ENCODE results near the gene CLIC6. TPM values are rescaled to one million over a fixed set of nuclear protein-coding genes. Genes with fewer than 3 reads are reported as not detected.

CLIC6 gene
- polyA plus RNA-seq, 3 donors: not detected

- Mint-ChIP-seq H3K4me3 (no peak overlapping the region), H3K4me1 (no peaks in the 10 kb centered on the region), H3K27ac (no peak overlapping the region), H3K27me3 (ENCODE audit: low read depth in 3 of 3) (peaks cover 5 to 16% (median 14%) of the 10 kb centered on the region in 3 donors), H3K36me3 (no peaks in the 10 kb centered on the region), H3K9me3 (peaks cover 2 to 9% (median 5%) of the 10 kb centered on the region in 7 donors)
- H3K27me3 ChIP-seq (ENCODE audit: control insufficient read depth in 2 of 2, insufficient read depth in 2 of 2, low read length in 2 of 2): peaks cover 3 to 6% of the 10 kb centered on the region in 2 donors
- no peaks in the 10 kb centered on the region for H4K20me1 ChIP-seq (ENCODE audit: insufficient read depth, low read length)
- no peak overlapping the region for H3K27ac ChIP-seq (ENCODE audit: low read depth in 1 of 2, low read length in 2 of 2)
- H3K4me3 ChIP-seq (replicated peaks in 1 of 3; ENCODE audit: low read depth in 2 of 3, low read length in 3 of 3): no peak overlapping the region
- no peak overlapping the region for H2AFZ ChIP-seq (ENCODE audit: insufficient read depth, low read depth, low read length, poor library complexity, severe bottlenecking)
- no peak overlapping the region for H3K9ac ChIP-seq (ENCODE audit: insufficient read depth, low read length, poor library complexity, severe bottlenecking)
- intact Hi-C loops (cut with micrococcal nuclease): loop anchor here in 1 of 2 donors (5.0 kb wide), 1 partner anchor 1152 kb away; no protein-coding TSS in a partner anchor
- no peaks in the 10 kb centered on the region for H3K9me3 ChIP-seq (replicated peaks in 1 of 2; ENCODE audit: control insufficient read depth in 1 of 2, insufficient read depth in 1 of 2, low read length in 2 of 2)
- TF ChIP-seq CTCF (IDR thresholded peaks at IDR 0.05): no peak
- H3K4me2 ChIP-seq (replicated peaks; ENCODE audit: extremely low read depth, low read length, poor library complexity, severe bottlenecking): no peak overlapping the region
- no peaks in the 10 kb centered on the region for H3K36me3 ChIP-seq (replicated peaks in 1 of 2; ENCODE audit: control insufficient read depth in 1 of 2, insufficient read depth in 2 of 2, low read length in 2 of 2)
- no CpG with 5 or more reads among the region's 2 CpGs for WGBS (ENCODE audit: insufficient coverage)
- no peak for DNase-seq
- H3K4me1 ChIP-seq (ENCODE audit: control insufficient read depth in 1 of 2, insufficient read depth in 2 of 2, low read length in 2 of 2): no peaks in the 10 kb centered on the region
- H3K79me2 ChIP-seq (ENCODE audit: insufficient read depth, low read length): no peaks in the 10 kb centered on the region
Observed at GRCh38 chr21:34690793-34691175, 22.0 kb downstream of the CLIC6 start.

GRCh38 chr21:34691390-34692032 is 22.7 kb downstream of the CLIC6 start:
- no peak for DNase-seq
- Histone ChIP-seq H2AFZ (ENCODE audit: insufficient read depth, low read depth, low read length, poor library complexity, severe bottlenecking) (no peak overlapping the region), H3K36me3 (replicated peaks in 1 of 2; ENCODE audit: control insufficient read depth in 1 of 2, insufficient read depth in 2 of 2, low read length in 2 of 2) (no peaks in the 10 kb centered on the region), H3K79me2 (ENCODE audit: insufficient read depth, low read length) (no peaks in the 10 kb centered on the region), H3K4me1 (ENCODE audit: control insufficient read depth in 1 of 2, insufficient read depth in 2 of 2, low read length in 2 of 2) (no peaks in the 10 kb centered on the region), H3K9me3 (replicated peaks in 1 of 2; ENCODE audit: control insufficient read depth in 1 of 2, insufficient read depth in 1 of 2, low read length in 2 of 2) (no peaks in the 10 kb centered on the region), H3K27ac (ENCODE audit: low read depth in 1 of 2, low read length in 2 of 2) (no peak overlapping the region), H3K4me2 (replicated peaks; ENCODE audit: extremely low read depth, low read length, poor library complexity, severe bottlenecking) (no peak overlapping the region), H3K9ac (ENCODE audit: insufficient read depth, low read length, poor library complexity, severe bottlenecking) (no peak overlapping the region), H3K4me3 (replicated peaks in 1 of 3; ENCODE audit: low read depth in 2 of 3, low read length in 3 of 3) (no peak overlapping the region), H4K20me1 (ENCODE audit: insufficient read depth, low read length) (no peaks in the 10 kb centered on the region), H3K27me3 (ENCODE audit: control insufficient read depth in 2 of 2, insufficient read depth in 2 of 2, low read length in 2 of 2) (peaks cover 3 to 6% of the 10 kb centered on the region in 2 donors)
- 100% methylated on average over 1 of the region's 5 CpGs for WGBS (ENCODE audit: insufficient coverage)
- H3K9me3 Mint-ChIP-seq: peaks cover 2 to 9% (median 5%) of the 10 kb centered on the region in 7 donors
- no peaks in the 10 kb centered on the region for H3K36me3 Mint-ChIP-seq
- no peak overlapping the region for H3K27ac Mint-ChIP-seq
- intact Hi-C loops (cut with micrococcal nuclease): loop anchor here in 1 of 2 donors (2.0 to 5.0 kb wide), 2 partner anchors 1151 to 1337 kb away; no protein-coding TSS in a partner anchor
- H3K27me3 Mint-ChIP-seq (ENCODE audit: low read depth in 3 of 3): peaks cover 5 to 14% (median 14%) of the 10 kb centered on the region in 3 donors
- H3K4me1 Mint-ChIP-seq: no peaks in the 10 kb centered on the region
- TF ChIP-seq CTCF (IDR thresholded peaks at IDR 0.05): no peak
- H3K4me3 Mint-ChIP-seq: no peak overlapping the region
